Ovary (tissue), 3 donors: ENCODE measurements around the gene HOMER2.

ENCODE experiments used
- POLR2A ChIP-seq: fragments of 450-650 bp; IDR thresholded peaks from one replicate; pipeline ENCODE4 v1.6.1; 2017; ENCODE audit warnings: antibody characterized with exemption, mild to moderate bottlenecking, moderate library complexity
- TF ChIP-seq, protein P1 (sequence below), 3 donors: fragments of 450-650 bp in 2 of 3; fragments of 200-600 bp in 1 of 3; IDR thresholded peaks; one replicate each; pipeline versions ENCODE4 v1.5.1 to v1.8.0; 2016 to 2022; ENCODE audit warnings: antibody characterized with exemption in 3 of 3, mild to moderate bottlenecking in 1 of 3
- donor health status: DM: no; HTN: no; CAD: no.

DNA sequence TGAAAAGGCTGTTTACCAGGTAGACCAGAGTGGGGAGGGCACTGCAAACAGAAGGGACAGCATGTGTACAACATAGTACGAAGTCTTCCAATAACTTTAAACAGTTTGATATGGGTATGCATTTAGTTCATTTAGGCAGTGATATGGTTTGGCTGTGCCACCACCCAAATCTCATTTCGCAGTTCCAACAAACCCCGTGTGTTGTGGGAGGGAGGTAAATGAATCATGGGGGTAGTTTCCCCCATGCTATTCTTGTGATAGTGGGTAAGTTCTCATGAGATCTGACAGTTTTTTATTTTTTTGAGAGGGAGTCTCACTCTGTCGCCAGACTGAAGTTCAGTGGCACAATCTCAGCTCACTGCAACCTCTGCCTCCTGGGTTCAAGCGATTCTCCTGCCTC, 25.9 kb upstream of the HOMER2 start:
- TF ChIP-seq, protein P1, sequence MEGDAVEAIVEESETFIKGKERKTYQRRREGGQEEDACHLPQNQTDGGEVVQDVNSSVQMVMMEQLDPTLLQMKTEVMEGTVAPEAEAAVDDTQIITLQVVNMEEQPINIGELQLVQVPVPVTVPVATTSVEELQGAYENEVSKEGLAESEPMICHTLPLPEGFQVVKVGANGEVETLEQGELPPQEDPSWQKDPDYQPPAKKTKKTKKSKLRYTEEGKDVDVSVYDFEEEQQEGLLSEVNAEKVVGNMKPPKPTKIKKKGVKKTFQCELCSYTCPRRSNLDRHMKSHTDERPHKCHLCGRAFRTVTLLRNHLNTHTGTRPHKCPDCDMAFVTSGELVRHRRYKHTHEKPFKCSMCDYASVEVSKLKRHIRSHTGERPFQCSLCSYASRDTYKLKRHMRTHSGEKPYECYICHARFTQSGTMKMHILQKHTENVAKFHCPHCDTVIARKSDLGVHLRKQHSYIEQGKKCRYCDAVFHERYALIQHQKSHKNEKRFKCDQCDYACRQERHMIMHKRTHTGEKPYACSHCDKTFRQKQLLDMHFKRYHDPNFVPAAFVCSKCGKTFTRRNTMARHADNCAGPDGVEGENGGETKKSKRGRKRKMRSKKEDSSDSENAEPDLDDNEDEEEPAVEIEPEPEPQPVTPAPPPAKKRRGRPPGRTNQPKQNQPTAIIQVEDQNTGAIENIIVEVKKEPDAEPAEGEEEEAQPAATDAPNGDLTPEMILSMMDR (IDR thresholded peaks at IDR 0.05) = no peak
- no peak for TF ChIP-seq POLR2A
